HG02678 (cell line): ENCODE results near the gene SLC2A14.
"Not testable (repeated sequence)": the region's sequence is repeated elsewhere in the genome, so short reads cannot be mapped to it uniquely, and the experiment has no call there.

Source experiments
- ATAC-seq: cut with Tn5 transposase; IDR thresholded peaks from one replicate; pipeline ENCODE4 v1.9.1; 2021; ENCODE audit warnings: mild to moderate bottlenecking, moderate library complexity; ENCODE audit not compliant: unreplicated experiment

SLC2A14 gene

GRCh38 chr12:7872566-7873319, at the start of gene SLC2A14:
Gene SLC2A14 (minus strand): TSS chr12:7872915. CDS start chr12:7869880, 3,035 bp downstream.
- no peak for ATAC-seq

DNA sequence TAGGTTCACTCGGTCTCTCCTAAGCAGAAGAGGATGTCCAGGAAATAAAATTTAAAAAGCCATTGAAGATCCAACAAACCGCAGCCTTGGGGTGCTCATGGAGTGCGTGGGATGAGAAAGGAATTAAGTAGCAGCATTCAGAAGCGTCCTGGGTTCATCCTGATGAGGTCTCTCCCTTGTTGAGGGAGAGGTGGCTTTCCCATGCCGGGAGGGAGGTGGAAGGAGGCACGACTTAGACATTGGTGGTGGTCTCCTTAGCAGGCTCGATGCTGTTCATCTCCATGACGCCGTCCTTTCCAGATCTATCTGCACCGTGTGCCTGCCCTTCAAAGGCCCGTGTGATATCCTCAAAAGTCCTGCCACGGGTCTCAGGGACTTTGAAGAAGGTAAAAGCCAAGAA, 48.5 kb upstream of the SLC2A14 start:
- ATAC-seq: not testable (repeated sequence)

DNA sequence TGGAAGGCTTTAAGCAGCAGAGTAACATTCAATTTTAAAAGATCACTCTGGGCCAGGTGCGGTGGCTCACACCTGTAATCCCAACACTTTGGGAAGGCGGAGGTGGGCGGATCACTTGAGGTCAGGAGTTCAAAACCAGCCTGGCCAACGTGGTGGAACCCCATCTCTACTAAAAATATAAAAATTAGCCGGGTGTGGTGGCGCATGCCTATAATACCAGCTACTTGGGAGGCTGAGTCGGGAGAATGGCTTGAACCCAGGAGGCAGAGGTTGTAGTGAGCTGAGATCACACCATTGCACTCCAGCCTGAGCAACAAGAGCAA, 45.5 kb upstream of the SLC2A14 start:
- ATAC-seq: not testable (repeated sequence)

DNA sequence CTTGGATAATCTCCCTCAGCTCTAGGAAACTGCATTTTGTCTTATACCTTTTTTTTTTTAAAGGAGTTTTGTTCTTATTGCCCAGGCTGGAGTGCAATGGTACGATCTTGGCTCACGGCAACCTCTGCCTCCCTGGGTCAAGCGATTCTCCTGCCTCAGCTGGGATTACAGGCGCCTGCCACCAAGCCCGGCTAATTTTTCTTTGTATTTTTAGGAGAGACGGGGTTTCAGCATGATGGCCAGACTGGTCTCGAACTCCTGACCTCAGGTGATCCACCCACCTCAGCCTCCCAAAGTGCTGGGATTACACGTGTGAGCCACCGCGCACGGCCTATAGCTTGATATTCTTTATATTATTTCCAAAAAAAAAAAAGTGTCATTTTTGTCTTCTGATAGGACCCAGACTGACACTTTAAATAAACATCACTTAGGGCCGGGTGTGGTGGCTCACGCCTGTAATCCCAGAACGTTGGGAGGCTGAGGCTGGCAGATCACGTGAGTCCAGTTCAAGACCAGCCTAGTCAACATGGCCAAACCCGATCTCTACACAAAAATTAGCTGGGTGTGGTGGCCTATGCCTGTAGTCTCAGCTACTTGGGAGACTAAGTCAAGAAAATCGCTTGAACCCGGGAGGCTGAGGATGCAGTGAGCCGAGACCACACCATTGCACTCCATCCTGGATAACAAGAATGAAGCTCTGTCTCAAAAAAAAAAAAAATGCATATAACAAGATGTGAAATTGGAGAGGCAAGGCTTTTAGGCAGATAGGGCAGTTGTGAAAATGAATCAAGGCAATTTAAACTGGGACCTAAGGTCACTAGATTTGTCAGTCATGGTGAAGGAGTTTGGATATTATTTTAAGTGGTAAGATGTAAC, 44.9 kb upstream of the SLC2A14 start:
- ATAC-seq: no peak

- ATAC-seq: no peak
These were observed 44.2 kb upstream of the SLC2A14 start for GRCh38 chr12:7916936-7917335.

DNA sequence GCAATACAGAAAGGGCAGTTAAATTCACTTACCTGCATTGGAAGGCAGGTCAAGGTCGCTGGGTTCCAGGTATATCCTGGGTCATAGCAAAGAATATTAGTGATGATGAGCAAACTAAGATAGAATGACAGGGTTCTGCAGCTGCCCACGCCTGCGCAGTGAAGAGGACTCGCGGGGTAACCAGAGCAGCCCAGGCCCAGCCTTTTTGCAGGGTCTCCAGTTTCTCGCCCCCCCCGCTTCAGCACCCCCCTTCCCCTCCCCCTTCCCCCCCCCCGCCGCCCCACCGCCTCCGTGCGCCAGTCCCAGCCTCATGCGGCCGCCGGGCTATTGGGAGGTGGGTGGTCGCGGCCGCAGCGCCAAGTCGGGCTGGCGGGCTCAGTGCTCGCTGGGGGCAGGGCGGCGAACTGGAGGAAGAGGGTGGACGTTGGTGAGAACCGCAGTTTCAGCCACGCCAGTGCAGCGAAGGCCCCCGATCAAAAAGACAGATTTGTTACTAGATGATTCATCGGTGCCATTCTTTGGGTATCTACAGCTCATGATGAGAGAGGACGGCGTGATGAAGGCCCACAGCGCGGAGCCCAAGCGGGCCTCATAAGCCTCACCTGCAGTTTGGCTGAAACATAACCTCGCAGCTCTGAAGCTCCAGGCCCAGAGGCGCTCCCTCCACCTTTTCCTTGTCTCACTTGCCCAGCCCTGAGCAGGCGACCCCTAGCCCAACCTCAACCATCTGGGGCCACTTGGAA, 43.1 kb upstream of the SLC2A14 start:
- no peak for ATAC-seq

DNA sequence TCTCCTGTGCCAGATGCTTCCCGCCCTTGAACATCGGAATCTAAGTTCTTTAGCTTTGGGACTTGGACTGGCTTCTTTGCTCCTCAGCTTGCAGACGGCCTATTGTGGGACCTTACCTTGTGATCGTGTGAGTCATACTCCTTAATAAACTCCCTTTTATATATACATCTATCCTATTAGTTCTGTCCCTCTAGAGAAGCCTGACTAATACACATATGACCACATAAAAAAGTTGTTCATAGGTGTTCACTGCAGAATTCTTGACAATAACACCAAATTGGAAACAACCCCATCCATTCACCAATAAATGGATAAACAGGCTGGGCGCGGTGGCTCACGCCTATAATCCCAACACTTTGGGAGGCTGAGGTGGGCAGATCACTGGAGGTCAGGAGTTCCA, 37.4 kb upstream of the SLC2A14 start:
- not testable (repeated sequence) for ATAC-seq

DNA sequence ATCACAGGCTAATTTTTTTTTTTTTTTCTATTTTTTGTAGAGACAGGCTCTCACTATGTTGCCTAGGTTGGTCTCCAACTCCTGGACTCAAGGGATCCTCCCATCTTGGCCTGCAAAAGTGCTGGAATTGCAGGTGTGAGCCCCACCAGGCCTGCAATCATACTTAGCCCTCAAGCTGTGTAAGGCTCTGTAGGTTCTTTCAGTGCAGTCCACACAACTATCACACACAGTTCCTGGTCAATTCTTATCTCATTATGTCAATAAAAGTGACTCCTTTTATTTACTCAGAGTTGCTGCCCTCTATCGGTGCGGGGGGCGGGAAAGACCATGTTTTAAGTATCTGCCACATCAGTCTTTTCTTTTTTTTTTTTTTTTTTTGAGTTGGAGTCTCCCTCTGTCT, 34.3 kb upstream of the SLC2A14 start:
- ATAC-seq: no peak

DNA sequence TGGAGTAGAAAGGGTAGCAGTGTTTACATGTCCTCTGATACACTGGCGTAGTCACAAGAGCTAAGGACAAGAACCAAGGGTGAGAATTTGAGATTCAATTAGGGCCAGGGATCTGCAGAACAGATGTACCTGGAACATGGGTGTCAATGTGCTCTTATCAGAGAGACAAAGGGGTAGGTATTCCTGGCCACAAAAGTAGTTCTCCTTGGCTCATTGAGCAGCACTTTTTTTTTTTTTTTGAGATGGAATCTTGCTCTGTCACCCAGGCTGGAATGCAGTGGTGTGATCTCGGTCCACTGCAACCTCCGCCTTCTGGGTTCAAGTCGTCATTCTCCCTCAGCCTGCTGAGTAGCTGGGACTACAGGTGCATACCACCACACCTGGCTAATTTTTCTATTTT, 33.6 kb upstream of the SLC2A14 start:
- ATAC-seq: not testable (repeated sequence)

GRCh38 chr12:7905600-7906125, 32.9 kb upstream of the SLC2A14 start:
- not testable (repeated sequence) for ATAC-seq

GRCh38 chr12:7905071-7905470, 32.4 kb upstream of the SLC2A14 start:
- ATAC-seq: no peak

GRCh38 chr12:7902416-7902815, 29.7 kb upstream of the SLC2A14 start:
- not testable (repeated sequence) for ATAC-seq

DNA sequence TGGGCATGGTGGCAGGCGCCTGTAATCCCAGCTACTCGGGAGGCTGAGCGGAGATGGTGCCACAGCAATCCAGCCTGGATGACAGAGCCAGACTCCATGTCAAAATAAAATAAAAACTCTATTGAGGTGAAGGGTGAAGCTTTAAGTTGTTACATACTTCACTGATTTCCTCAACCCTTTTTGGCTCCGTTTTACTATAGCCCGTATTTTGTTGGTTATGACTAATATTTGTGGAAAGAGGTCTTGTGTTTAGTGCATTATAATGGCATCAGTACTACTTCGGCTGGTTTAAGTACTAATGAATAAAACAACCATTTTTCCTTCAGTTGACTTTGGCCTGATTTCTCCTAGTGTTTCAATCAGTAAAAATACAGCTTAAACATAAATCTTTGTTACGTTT, 27.0 kb upstream of the SLC2A14 start:
- ATAC-seq: no peak

DNA sequence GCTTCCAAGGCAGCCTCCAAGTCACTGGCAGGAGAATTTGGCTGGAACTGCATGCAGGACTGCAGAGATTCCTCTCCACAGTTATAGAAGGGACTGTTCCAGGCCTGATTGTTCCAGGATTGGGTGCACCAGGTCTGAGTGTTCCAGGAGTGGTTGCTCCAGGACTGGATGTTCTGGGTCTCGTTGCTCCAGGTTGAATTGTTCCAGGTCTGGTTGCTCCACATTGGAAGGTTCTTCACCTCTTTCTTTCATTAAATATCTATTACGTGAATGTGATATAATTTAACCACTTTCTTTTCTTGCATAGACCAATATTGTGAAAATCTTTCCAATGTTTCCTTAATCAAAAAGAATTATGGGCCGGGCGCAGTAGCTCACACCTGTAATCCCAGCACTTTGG, 24.0 kb upstream of the SLC2A14 start:
- not testable (repeated sequence) for ATAC-seq

- ATAC-seq: no peak
These were observed 19.7 kb upstream of the SLC2A14 start for GRCh38 chr12:7892186-7892980.

DNA sequence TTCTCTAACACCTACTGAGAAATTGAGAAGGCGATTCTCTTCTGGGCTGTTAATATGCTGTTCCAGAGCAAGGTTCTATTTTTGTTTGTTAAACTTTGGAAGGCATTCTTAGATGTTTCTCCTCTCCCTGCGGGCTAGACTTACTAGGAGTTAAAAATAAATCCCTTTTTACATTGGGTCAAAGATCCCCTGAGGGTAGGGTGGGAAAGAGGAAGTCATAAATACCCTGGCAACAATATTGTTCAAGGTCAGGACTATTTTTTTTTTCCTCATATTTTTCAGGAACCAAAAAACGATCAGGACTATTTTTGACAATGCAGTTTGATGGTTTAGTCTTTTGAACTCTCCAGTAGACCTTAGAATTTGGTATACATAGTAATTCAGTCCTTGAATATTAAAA, 12.0 kb upstream of the SLC2A14 start:
- no peak for ATAC-seq

DNA sequence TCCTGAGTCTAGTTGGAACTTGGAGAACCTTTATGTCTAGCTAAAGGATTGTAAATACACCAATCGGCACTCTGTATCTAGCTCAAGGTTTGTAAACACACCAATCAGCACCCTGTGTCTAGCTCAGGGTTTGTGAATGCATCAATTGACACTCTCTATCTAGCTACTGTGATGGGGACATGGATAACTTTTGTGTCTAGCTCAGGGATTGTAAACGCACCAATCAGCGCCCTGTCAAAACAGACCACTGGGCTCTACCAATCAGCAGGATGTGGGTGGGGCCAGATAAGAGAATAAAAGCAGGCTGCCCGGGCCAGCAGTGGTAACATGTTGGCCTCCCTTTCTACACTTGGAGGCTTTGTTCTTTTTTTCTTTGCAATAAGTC, 9.0 kb upstream of the SLC2A14 start:
- not testable (repeated sequence) for ATAC-seq

DNA sequence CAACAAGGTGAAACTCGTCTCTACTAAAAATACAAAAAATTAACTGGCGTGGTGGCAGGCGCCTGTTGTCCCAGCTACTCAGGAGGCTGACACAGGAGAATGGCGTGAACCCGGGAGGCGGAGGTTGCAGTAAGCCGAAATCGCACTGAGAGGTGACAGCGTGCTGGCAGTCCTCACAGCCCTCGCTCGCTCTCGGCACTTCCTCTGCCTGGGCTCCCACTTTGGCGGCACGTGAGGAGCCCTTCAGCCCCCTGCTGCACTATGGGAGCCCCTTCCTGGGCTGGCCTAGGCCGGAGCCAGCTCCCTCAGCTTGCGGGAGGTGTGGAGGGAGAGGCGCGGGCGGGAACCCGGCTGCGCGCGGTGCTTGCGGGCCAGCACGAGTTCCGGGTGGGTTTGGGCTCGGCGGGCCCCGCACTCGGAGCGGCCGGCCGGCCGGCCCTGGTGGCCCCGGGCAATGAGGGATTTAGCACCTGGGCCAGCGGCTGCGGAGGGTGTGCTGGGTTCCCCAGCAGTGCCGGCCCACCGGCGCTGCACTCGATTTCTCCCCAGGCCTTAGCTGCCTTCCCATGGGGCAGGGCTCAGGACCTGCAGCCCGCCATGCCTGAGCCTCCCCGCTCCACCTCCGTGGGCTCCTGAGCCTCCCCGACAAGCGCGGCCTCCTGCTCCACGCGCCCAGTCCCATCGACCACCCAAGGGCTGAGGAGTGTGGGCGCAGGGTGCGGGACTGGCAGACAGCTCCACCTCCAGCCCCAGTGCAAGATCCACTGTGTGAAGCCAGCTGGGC, 8.4 kb upstream of the SLC2A14 start:
- ATAC-seq: not testable (repeated sequence)

DNA sequence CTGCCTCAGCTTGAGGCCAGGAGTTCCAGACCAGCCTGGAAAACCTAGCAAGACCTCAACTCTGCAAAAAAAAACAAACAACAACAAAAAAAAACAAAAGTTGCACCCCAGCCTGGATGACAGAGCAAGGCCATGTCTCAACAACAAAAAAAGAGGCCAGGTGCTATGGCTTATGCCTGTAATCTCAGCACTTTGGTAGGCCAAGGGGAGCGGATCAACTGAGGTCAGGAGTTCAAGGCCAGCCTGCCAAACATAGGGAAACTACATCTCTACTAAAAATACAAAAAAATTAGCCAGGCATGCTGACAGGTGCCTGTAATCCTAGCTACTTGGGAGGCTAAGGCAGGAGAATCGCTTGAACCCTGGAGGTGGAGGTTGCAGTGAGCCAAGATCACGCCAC, 6.5 kb upstream of the SLC2A14 start:
- ATAC-seq: no peak

GRCh38 chr12:7877420-7877819, 4.7 kb upstream of the SLC2A14 start:
- ATAC-seq: no peak
